NCI-H345 treated with DMSO at 0.1 percent for 48 hours (cell line): ENCODE measurements around the gene NKIRAS2.

Experiments
- DNase-seq: peaks from one replicate; lab custom pipeline; 2025; ENCODE audit not compliant: unreplicated experiment; lab: John Stamatoyannopoulos, UW

Gene NKIRAS2

GRCh38 chr17:42019509-42020404 is at the start of gene NKIRAS2:
Gene NKIRAS2, plus strand, starts transcription at chr17:42020090. Its CDS starts 1,488 bp downstream, at chr17:42021578.
- DNase-seq = peak; percentile 73

DNA sequence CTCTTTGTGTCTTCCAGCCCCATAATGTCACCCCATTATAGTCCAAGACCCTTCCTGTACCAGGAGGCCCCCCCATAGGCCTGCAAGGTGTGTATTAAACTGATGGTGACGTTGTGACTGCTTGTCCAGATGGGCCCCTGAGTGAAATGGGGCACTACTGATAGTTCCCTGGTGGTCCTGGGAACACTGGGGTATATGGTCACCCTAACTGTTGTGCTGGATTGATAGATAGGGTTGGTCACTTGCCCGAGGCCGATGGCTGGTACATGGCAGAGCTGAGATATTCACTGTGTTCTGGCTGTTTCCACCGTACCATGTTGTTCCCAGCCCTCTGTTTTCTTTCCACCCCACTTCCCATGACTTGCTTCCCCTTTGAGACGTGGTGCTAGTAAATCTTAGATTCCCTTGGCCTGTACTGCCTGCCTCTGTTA is 49.0 kb upstream of the NKIRAS2 start:
- DNase-seq = no peak

DNA sequence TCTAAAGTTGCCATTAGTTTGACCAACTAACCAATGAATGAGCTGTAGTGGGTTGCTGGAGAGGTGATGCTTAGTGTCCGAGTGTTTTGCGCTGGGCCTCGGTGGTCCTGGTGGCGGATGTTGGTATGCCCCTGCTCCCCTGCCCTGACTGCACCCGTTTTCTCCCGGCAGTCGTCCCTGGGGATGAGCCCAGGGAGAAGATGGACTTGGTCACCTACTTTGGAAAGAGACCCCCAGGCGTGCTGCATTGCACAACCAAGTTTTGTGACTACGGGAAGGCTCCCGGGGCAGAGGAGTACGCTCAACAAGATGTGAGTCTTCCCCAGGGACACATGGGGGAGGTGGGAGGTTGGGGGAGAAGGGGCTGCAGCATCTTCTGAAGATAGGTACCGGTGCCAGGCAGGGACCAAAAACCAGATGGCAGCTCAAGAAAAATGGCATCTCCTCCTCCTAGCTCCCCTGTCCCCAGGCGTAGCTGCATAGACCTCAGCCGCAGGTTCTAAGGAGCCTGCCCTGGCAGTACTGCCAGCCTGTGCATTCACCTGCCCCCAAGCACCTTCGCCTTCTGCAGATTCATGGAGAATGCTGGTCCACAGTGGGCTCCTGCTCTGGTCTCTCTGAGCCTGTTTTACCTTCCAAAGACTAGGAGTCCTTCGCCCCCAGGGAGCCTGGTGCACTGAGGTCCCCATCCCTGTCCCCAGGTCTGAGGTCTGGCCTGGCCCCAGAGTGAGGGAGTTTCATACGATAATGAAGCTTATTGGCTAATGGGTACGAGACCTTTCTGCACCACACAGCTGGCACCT is 48.0 kb upstream of the NKIRAS2 start:
- no peak for DNase-seq

DNA sequence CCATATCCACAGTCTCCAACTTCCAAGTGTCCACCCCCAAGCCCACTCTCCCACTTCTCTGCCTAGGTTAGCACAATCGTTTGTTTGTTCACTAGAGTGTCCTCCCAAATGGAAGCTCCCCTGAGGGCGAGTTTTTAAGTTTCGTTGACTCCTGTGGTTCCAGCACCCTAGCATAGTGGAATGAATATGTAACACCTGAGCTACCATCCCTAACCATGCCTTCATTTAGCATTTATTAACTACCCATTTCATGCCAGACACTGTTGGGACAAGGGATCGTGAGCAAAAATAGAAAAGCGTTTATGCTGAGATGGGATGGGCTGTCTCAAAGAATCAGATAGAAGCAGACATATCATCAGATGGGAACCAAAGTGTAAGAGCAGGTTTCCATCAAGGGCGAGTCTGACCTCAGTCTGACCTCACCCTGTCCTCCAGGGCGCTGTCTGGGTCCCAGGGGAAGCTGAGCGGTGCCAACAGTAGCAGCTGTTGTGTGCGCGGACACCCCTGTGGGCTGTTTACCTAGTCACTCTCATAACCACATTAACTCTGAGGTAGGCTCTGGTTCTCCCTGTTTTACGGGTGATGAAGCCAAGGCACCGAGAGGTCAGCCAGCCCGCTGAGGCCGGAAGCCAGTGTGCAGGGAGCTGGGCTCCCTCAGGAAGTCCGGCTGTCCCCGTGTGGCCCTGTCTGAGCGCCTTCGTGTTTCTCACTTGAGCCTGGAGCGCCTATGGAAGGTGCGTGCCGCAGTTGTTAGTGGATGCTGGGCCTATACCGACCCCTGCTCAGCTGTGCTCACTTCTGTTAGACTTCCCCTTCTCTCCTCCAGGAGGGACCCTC is 47.1 kb upstream of the NKIRAS2 start:
- DNase-seq = no peak

DNA sequence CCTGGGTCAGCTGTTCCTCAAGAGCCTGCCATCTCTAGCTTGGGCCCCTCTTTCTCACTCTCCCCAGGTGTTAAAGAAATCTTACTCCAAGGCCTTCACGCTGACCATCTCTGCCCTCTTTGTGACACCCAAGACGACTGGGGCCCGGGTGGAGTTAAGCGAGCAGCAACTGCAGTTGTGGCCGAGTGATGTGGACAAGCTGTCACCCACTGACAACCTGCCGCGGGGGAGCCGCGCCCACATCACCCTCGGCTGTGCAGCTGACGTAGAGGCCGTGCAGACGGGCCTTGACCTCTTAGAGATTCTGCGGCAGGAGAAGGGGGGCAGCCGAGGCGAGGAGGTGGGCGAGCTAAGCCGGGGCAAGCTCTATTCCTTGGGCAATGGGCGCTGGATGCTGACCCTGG is 46.5 kb upstream of the NKIRAS2 start:
- DNase-seq = no peak

DNA sequence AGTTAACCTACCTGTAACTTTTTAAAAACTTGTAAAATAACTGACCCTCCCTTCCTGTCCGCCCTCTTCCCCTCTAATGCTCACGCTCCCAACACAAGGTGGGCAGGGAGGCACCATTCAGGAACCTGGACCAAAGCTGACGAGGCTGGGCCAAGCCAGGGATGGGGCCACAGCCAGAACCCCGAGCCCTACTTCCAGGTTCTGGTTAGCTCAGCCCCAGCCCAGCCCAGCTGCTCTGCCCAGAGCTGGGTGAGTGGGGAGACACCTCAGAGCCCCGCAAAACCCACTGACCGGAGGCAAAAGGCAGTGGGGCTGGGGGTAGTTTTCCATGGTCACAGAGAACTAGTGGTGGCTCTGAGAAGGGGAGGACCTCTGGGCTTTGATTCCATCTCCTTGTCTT is 45.9 kb upstream of the NKIRAS2 start:
- no peak for DNase-seq

DNA sequence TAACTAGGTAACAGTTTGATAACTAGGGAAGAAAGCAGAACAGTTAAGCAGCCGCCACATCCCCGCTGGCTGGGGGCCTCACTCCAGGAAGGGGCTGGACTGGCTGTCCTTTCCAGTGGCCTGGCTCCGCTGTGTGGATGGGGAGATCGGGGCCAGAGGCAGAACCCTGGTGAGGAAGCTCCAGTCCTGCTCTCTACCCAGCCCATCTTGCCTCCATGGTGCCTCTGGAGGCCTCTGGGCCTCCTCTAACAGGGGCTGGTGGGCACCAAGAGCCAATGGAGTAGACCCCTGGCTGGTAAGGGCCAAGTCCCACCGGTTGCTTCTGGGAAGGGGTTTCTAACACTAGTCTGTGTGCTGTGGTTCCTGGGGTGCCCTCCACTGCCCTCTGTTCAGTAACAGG is 45.2 kb upstream of the NKIRAS2 start:
- DNase-seq = no peak

GRCh38 chr17:41975099-41976083 is 44.5 kb upstream of the NKIRAS2 start:
- no peak for DNase-seq

DNA sequence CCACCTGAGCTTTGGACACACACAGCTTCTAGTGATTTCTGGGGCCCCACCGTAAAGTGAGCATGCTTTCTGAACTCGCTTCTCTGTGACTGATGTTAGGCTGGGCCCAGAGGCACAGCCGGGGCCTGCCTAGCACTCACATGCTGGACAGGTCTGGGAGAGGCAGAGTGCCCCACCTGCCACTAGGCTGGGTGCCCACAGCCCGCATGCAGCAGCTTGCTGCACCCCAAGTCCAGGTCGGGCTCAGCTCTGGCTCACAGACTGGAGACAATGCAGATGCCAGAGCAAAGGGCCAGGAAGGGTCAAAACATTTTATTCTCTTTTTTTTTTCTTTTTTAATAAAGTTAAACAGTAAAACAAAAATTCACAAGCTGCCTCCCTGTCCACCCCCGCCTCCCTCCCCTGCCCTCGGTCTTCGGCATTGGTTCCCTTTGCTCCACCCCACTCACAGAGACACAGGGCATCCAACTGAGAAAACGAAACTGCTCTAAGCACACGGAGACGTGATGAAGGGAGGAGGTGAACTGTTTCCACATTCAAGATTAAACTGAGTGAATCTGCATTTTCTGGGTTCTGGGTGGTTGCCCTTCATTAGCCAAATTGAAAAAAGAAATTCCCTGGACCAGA is 43.6 kb upstream of the NKIRAS2 start:
- no peak for DNase-seq

- DNase-seq = no peak
Measured at GRCh38 chr17:41977991-41978390, 41.9 kb upstream of the NKIRAS2 start.

DNA sequence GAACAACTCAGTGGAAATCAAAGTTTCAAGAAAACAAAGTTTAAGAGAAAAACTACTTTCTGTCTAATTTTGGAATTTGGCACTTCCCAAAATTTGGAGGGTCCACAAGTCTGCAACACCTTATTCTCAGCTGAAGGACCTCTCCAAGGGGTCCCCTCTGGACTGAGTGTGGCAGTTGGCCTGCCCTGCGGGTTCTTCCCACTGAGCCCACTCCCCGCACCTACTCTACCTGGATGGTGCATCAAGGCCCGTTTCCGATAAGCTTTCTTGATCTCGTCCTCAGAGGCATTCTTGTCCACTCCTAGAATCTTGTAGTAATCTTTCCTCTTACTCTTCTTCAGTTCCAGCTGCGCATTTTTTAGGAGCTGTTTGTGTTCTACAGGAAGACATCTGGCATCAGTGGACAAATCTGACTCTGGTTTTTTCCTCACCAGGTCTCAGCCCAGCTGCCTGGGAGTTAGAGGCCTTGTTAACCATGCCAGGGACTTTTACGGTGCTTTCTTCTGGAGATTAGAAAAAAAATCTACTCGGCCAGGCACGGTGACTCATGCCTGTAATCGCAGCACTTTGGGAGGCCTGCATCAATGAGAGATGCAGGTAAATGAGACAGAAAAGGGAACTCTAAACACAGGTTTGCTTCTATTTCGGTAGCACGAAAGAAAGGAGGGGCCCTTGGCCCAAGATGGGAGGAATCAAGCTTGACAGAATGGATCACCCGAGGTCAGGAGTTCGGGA is 37.7 kb upstream of the NKIRAS2 start:
- no peak for DNase-seq

DNA sequence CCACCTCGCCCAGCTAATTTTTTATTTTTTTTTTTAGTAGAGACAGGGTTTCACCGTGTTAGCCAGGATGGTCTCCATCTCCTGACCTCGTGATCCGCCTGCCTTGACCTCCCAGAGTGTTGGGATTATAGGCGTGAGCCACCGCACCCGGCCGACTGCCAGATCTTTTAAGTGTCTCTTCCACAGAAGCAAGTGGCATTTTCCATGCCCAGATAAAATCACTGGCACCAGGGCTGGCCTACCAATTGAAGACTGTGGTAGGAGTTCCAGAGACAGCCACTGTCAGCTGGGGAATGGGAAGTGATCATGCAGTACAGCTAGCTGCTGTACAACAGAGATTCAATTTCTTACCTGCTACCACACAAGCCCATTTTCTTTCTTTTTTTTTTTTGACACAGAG is 35.4 kb upstream of the NKIRAS2 start:
- DNase-seq = no peak

GRCh38 chr17:41985919-41986318 is 34.0 kb upstream of the NKIRAS2 start:
- DNase-seq = no peak

GRCh38 chr17:41986634-41987033 is 33.3 kb upstream of the NKIRAS2 start:
- DNase-seq = no peak

- DNase-seq = no peak
Measured at GRCh38 chr17:41987642-41988041, 32.2 kb upstream of the NKIRAS2 start.

DNA sequence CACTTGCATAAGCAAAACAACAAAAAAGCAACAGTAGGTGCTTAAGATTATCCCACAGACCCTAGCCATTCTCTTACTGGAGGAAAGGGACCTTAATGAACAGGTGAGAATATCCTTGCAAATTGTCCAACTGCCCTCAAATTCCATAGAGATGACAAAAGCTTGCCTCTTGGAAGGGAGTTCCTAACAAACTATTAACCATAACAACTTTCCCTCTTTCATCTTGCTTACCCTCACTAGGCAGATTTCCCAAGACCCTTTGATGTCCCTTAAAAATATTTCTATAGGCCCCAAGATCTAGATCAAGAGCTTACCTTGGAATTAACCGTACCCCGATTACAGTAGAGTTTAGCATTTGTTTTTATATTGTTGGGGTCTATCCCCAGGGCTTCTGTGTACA is 31.5 kb upstream of the NKIRAS2 start:
- no peak for DNase-seq

- DNase-seq = no peak
Measured at GRCh38 chr17:41989702-41990419, 30.0 kb upstream of the NKIRAS2 start.

GRCh38 chr17:41992576-41992975 is 27.3 kb upstream of the NKIRAS2 start:
- no peak for DNase-seq
